ENCODE results near the gene CSRP1. TPM values are rescaled to one million over a fixed set of nuclear protein-coding genes. Genes with fewer than 3 reads are reported as not detected.

Gene CSRP1
- total RNA-seq, 1 donor from 2014 or later: 317 TPM

DNA sequence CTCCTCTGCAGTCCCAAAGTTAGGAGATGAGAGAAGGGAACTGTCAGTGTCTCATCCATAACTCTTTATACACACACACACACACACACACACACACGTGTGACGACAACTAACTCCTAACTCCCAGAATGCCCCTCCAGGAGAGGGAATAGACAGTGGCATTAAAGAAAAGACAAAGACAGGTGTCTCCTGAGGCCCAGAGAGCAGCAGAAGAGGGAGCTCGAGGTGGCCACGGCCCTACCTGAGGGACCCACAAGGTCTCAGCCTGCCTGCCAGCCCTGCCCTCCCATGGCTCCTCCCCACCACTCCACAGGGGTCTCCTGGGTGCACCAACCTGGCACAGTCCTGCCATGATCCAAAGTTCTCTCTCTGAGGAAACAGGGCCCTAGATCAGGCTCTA is 36.3 kb downstream of the CSRP1 start:
- no peak for FAIRE-seq
- H3K27me3 Mint-ChIP-seq (ENCODE audit: low read depth, unreplicated experiment): peaks cover 3% of the 10 kb centered on the region

DNA sequence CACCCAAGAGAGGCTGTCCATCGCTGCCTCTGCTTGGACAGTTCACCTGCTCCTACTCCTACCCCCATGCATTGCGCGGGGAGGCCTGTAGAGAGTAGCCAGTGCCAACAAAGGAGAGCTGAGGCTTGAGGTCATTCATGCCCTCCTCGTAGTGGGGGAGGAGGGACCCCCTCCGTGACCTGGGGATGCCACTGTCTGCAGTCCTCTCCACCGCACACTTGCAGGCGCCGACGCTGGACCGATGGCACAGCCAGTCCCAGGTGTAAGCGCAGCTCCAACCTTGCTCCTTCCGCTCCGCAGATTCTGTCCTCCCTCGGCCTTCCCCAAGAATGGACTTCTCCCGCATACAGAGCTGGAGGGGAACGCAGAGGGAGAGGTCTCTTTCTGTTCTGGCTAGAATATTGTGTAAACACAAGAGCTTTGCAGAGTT is 37.3 kb downstream of the CSRP1 start:
- no peaks in the 10 kb centered on the region for H3K9me3 ChIP-seq (ENCODE audit: insufficient read depth, low read depth, low read length)
- TF ChIP-seq EZH2 (IDR thresholded peaks at IDR 0.05; ENCODE audit: insufficient read depth, low read length): no peak
- TF ChIP-seq, protein P1, sequence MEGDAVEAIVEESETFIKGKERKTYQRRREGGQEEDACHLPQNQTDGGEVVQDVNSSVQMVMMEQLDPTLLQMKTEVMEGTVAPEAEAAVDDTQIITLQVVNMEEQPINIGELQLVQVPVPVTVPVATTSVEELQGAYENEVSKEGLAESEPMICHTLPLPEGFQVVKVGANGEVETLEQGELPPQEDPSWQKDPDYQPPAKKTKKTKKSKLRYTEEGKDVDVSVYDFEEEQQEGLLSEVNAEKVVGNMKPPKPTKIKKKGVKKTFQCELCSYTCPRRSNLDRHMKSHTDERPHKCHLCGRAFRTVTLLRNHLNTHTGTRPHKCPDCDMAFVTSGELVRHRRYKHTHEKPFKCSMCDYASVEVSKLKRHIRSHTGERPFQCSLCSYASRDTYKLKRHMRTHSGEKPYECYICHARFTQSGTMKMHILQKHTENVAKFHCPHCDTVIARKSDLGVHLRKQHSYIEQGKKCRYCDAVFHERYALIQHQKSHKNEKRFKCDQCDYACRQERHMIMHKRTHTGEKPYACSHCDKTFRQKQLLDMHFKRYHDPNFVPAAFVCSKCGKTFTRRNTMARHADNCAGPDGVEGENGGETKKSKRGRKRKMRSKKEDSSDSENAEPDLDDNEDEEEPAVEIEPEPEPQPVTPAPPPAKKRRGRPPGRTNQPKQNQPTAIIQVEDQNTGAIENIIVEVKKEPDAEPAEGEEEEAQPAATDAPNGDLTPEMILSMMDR (IDR thresholded peaks at IDR 0.05; ENCODE audit: insufficient read depth, low read depth, low read length): no peak
- peak overlapping the region; percentile 96 for H3K4me3 ChIP-seq (ENCODE audit: insufficient read depth, low read depth, low read length)
- peak overlapping the region; percentile 92 for H3K4me3 Mint-ChIP-seq (ENCODE audit: unreplicated experiment)
- H3K36me3 Mint-ChIP-seq (ENCODE audit: low read depth, unreplicated experiment): peaks cover 10% of the 10 kb centered on the region
- peaks cover 25% of the 10 kb centered on the region for H3K4me1 ChIP-seq (ENCODE audit: insufficient read depth, low read length)
- H4K20me1 ChIP-seq (ENCODE audit: insufficient read depth, low read length): peaks cover 36% of the 10 kb centered on the region
- peaks cover 17% of the 10 kb centered on the region for H3K4me1 Mint-ChIP-seq (ENCODE audit: low read depth, unreplicated experiment)
- peak overlapping the region; percentile 97 for H3K9ac ChIP-seq (ENCODE audit: low read length)
- H3K27ac ChIP-seq (ENCODE audit: low read depth, low read length): peak overlapping the region; percentile 89
- DNase-seq (ENCODE audit: low read depth) (no peak), FAIRE-seq (no peak)
- peaks cover 43% of the 10 kb centered on the region for H3K79me2 ChIP-seq (ENCODE audit: insufficient read depth, low read length)
- peak overlapping the region; percentile 69 for H2AFZ ChIP-seq (ENCODE audit: low read depth, low read length)
- H3K27me3 Mint-ChIP-seq (ENCODE audit: low read depth, unreplicated experiment): peaks cover 3% of the 10 kb centered on the region
- H3K9me3 Mint-ChIP-seq (ENCODE audit: unreplicated experiment): no peaks in the 10 kb centered on the region
- no peaks in the 10 kb centered on the region for H3K27me3 ChIP-seq (ENCODE audit: insufficient read depth, low read length)
- H3K36me3 ChIP-seq (ENCODE audit: insufficient read depth, low read length): peaks cover 7% of the 10 kb centered on the region
- H3K4me2 ChIP-seq (ENCODE audit: low read length): peak overlapping the region; percentile 99
- peak overlapping the region; percentile 75 for H3K27ac Mint-ChIP-seq (ENCODE audit: unreplicated experiment)

More for the DNA sequence above, 36.3 kb downstream of the CSRP1 start:
- Histone ChIP-seq H3K27ac (ENCODE audit: low read depth, low read length) (no peak overlapping the region), H3K9ac (ENCODE audit: low read length) (no peak overlapping the region), H3K79me2 (ENCODE audit: insufficient read depth, low read length) (peaks cover 34% of the 10 kb centered on the region), H2AFZ (ENCODE audit: low read depth, low read length) (no peak overlapping the region), H3K27me3 (ENCODE audit: insufficient read depth, low read length) (no peaks in the 10 kb centered on the region), H3K4me1 (ENCODE audit: insufficient read depth, low read length) (peaks cover 23% of the 10 kb centered on the region), H4K20me1 (ENCODE audit: insufficient read depth, low read length) (peaks cover 29% of the 10 kb centered on the region), H3K4me2 (ENCODE audit: low read length) (no peak overlapping the region), H3K4me3 (ENCODE audit: insufficient read depth, low read depth, low read length) (no peak overlapping the region), H3K9me3 (ENCODE audit: insufficient read depth, low read depth, low read length) (no peaks in the 10 kb centered on the region), H3K36me3 (ENCODE audit: insufficient read depth, low read length) (peaks cover under 1% of the 10 kb centered on the region)
- no peaks in the 10 kb centered on the region for H3K9me3 Mint-ChIP-seq (ENCODE audit: unreplicated experiment)
- peaks cover 10% of the 10 kb centered on the region for H3K36me3 Mint-ChIP-seq (ENCODE audit: low read depth, unreplicated experiment)
- no peak for TF ChIP-seq EZH2 (IDR thresholded peaks at IDR 0.05; ENCODE audit: insufficient read depth, low read length)
- TF ChIP-seq, protein P1 (IDR thresholded peaks at IDR 0.05; ENCODE audit: insufficient read depth, low read depth, low read length): no peak
- DNase-seq (ENCODE audit: low read depth): no peak
- H3K27ac Mint-ChIP-seq (ENCODE audit: unreplicated experiment): no peak overlapping the region
- H3K4me1 Mint-ChIP-seq (ENCODE audit: low read depth, unreplicated experiment): peaks cover 9% of the 10 kb centered on the region
- H3K4me3 Mint-ChIP-seq (ENCODE audit: unreplicated experiment): no peak overlapping the region

DNA sequence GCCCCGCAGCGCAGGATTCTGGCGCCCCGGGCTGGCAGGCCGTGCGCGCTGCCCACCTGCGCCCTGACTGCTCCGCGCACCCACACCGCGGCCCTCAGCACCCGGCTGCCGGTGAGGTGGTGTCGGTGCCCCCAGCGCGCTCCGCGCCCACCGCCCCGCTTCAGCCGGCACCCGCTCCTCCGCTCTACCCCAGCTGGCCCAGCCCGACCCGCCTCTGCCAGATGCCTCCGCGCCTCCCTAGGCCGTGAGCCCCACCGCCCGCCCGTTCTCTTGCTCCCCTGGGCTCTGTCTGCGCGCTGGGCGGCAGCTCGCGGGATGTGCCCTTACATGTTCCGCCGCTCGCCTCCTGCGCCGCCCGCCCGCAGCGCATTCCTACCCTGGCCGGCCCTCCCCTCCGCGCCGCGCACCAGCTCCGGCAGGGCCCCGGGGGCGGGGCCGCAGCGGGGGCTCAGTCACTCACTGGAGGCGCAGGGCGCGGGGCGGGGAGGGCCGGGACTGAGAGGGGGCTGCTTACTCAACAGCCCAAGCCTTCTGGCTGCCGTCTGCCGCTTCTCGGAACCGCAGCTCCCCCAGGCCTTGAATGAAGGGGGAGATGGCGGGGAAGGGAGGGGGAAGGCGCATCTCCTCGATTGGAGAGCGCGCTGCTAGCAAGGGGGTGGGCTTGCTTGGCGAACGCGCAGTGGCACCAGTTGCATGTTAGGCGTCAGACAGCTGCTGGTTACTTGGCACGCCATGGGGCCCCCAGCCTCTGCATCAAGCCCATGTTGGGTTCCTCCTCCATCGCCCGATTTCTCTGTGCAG is 37.9 kb downstream of the CSRP1 start, which contains the start of gene PHLDA3:
TSS of gene PHLDA3 (minus strand) at position 345 of the 801 bp plus-strand sequence. CDS start 402 bp downstream, outside the sequence.
- peaks cover 25% of the 10 kb centered on the region for H3K4me1 ChIP-seq (ENCODE audit: insufficient read depth, low read length)
- H3K27me3 ChIP-seq (ENCODE audit: insufficient read depth, low read length): no peaks in the 10 kb centered on the region
- no peaks in the 10 kb centered on the region for H3K9me3 Mint-ChIP-seq (ENCODE audit: unreplicated experiment)
- H3K36me3 ChIP-seq (ENCODE audit: insufficient read depth, low read length): peaks cover 13% of the 10 kb centered on the region
- peaks cover 49% of the 10 kb centered on the region for H3K79me2 ChIP-seq (ENCODE audit: insufficient read depth, low read length)
- peak within 1 kb of the TSS; percentile 85 for H3K27ac Mint-ChIP-seq (ENCODE audit: unreplicated experiment)
- H3K9me3 ChIP-seq (ENCODE audit: insufficient read depth, low read depth, low read length): no peaks in the 10 kb centered on the region
- H3K9ac ChIP-seq (ENCODE audit: low read length): peak within 1 kb of the TSS; percentile 97
- peak within 1 kb of the TSS; percentile 69 for H2AFZ ChIP-seq (ENCODE audit: low read depth, low read length)
- peaks cover 36% of the 10 kb centered on the region for H4K20me1 ChIP-seq (ENCODE audit: insufficient read depth, low read length)
- FAIRE-seq (no peak), DNase-seq (ENCODE audit: low read depth) (peak; percentile 89)
- peak within 1 kb of the TSS; percentile 89 for H3K27ac ChIP-seq (ENCODE audit: low read depth, low read length)
- H3K4me3 ChIP-seq (ENCODE audit: insufficient read depth, low read depth, low read length): peak within 1 kb of the TSS; percentile 96
- peaks cover 22% of the 10 kb centered on the region for H3K4me1 Mint-ChIP-seq (ENCODE audit: low read depth, unreplicated experiment)
- H3K4me3 Mint-ChIP-seq (ENCODE audit: unreplicated experiment): peak within 1 kb of the TSS; percentile 99
- TF ChIP-seq, protein P1 (IDR thresholded peaks at IDR 0.05; ENCODE audit: insufficient read depth, low read depth, low read length): no peak
- TF ChIP-seq EZH2 (IDR thresholded peaks at IDR 0.05; ENCODE audit: insufficient read depth, low read length): no peak
- H3K36me3 Mint-ChIP-seq (ENCODE audit: low read depth, unreplicated experiment): peaks cover 13% of the 10 kb centered on the region
- peaks cover 3% of the 10 kb centered on the region for H3K27me3 Mint-ChIP-seq (ENCODE audit: low read depth, unreplicated experiment)
- peak within 1 kb of the TSS; percentile 99 for H3K4me2 ChIP-seq (ENCODE audit: low read length)

All from astrocyte (in vitro differentiated cells and primary cell).